ENCODE results near the gene KIF21B.

- TF ChIP-seq CTCF (conservative IDR thresholded peaks at IDR 0.05; ENCODE audit: low read length) (no peak), EZH2phosphoT487 (IDR thresholded peaks at IDR 0.05; ENCODE audit: borderline replicate concordance) (no peak)
These were observed 39.6 kb upstream of the KIF21B start for GRCh38 chr1:201063145-201063544.
